ENCODE data around the gene HIF1AN. TPM values are rescaled to one million over a fixed set of nuclear protein-coding genes. Genes with fewer than 3 reads are reported as not detected.

Gene HIF1AN
- total and polyA plus RNA-seq, 7 donors: 15.6 to 116 (median 64.0) TPM

DNA sequence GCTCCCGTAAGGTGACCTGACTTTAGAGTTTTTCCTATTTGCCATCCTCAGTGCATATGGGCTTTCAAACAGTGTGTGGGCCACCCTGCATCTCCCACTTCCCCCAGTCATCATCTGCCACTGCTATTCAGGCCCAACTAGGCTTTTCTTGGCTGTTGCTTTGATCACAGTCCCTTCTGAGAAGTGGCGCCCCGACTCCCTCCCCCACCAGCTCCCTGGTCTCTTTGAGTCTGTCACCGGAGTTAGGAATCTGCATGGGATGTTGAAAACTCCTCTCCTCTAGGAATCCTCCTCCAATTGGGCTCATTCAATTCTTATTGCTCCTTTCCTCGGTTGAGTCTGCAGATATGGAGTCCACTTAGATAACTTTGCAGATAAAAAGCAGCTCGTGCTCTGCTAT, 32.1 kb downstream of the HIF1AN start:
- no peaks in the 10 kb centered on the region for H3K36me3 ChIP-seq (ENCODE audit: insufficient read depth in 1 of 2, low read depth in 1 of 2)
- no peak for DNase-seq
- no peak for ATAC-seq
- TF ChIP-seq, protein P1, sequence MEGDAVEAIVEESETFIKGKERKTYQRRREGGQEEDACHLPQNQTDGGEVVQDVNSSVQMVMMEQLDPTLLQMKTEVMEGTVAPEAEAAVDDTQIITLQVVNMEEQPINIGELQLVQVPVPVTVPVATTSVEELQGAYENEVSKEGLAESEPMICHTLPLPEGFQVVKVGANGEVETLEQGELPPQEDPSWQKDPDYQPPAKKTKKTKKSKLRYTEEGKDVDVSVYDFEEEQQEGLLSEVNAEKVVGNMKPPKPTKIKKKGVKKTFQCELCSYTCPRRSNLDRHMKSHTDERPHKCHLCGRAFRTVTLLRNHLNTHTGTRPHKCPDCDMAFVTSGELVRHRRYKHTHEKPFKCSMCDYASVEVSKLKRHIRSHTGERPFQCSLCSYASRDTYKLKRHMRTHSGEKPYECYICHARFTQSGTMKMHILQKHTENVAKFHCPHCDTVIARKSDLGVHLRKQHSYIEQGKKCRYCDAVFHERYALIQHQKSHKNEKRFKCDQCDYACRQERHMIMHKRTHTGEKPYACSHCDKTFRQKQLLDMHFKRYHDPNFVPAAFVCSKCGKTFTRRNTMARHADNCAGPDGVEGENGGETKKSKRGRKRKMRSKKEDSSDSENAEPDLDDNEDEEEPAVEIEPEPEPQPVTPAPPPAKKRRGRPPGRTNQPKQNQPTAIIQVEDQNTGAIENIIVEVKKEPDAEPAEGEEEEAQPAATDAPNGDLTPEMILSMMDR (IDR thresholded peaks at IDR 0.05): no peak
- WGBS, 3 donors: 21 to 23% (median 22%) methylated on average over 6 of the region's 6 CpGs
- intact Hi-C loops (cut with DNase I): loop anchor here (10.0 kb wide), 3 partner anchors 177 to 447 kb away; partner anchors contain the start of gene PAX2 (in 1 of the 2)
- H3K4me3 ChIP-seq: no peak overlapping the region
- peaks cover 0 to 90% (median 24%) of the 10 kb centered on the region in 3 donors for H3K27me3 ChIP-seq (ENCODE audit: insufficient read depth in 3 of 3, low read length in 2 of 3)
- no peak overlapping the region for H3K27ac ChIP-seq
- H3K9me3 ChIP-seq: no peaks in the 10 kb centered on the region
- H3K4me1 ChIP-seq: no peaks in the 10 kb centered on the region

DNA sequence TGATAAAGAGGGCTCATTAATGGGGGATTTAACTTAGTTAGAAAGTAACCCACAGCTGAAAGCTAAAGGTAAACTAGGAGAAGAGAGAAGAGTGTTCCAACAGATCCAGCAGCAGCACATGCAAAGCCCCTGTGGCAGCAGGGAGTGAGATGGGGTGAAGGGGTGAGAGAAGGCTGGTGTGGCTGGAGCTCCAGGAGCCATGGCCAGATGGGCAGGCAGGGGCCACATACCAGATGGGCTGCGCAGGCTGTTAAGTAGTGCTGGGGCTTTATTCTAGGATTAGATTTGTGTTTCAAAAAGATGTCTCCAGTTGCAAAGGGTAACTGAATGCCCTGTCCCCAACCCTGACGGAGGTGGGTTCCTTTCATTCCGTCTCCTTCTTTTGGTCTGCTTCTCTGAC, 33.2 kb downstream of the HIF1AN start:
- no peak for DNase-seq
- no peak for ATAC-seq
- intact Hi-C loops (cut with DNase I): loop anchor here (10.0 kb wide), 3 partner anchors 176 to 446 kb away; partner anchors contain the start of gene PAX2 (in 1 of the 2)
- Histone ChIP-seq H3K36me3 (ENCODE audit: insufficient read depth in 1 of 2, low read depth in 1 of 2) (no peaks in the 10 kb centered on the region), H3K27ac (no peak overlapping the region), H3K9me3 (no peaks in the 10 kb centered on the region), H3K27me3 (ENCODE audit: insufficient read depth in 3 of 3, low read length in 2 of 3) (peaks cover 0 to 91% (median 21%) of the 10 kb centered on the region in 3 donors), H3K4me1 (no peaks in the 10 kb centered on the region), H3K4me3 (no peak overlapping the region)
- 24 to 47% (median 29%) methylated on average over 3 of the region's 3 CpGs for WGBS, 3 donors
- TF ChIP-seq, protein P1 (IDR thresholded peaks at IDR 0.05): no peak

DNA sequence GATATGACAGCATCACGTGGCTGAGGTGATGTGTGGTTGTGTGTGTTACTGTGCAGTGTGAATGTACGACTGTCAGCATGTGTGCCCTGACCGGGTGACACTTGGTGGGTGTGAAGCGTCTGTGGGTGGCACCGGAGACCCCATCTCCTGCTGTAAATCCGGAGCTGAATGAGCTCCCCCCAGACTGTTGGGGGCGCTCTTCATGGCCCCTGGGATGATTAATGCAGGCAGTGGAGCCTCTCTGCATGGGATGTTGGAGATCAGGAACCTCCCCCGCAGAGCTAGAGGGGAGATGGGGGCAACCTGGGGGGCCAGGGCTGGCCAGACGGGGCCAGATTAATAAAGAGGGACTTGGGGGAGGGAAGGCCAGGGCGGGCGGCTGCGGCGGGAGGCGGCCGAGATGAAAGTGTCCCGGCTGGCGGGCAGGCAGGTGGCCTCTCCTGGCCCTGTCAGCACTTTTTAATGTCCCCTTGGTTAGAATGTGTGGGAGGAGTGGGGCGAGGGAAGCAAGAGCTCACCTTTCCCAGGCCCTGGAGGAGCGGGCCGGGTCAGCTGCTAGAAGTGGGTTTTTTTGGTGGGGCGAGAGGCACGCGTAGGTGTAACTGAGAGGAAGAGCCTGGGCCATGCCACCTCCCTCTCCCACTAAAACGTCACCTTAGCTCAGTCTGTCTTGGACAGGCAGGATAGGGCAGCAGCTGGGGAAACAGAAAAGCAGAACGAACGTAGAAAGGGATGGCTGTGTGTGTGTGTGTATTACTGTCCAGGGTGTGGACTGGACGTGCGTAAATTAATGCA, 34.1 kb downstream of the HIF1AN start:
- Histone ChIP-seq H3K9me3 (no peaks in the 10 kb centered on the region), H3K4me3 (no peak overlapping the region), H3K27me3 (ENCODE audit: insufficient read depth in 3 of 3, low read length in 2 of 3) (peaks cover 0 to 81% (median 19%) of the 10 kb centered on the region in 3 donors), H3K27ac (no peak overlapping the region), H3K4me1 (no peaks in the 10 kb centered on the region), H3K36me3 (ENCODE audit: insufficient read depth in 1 of 2, low read depth in 1 of 2) (no peaks in the 10 kb centered on the region)
- no peak for DNase-seq
- intact Hi-C loops (cut with DNase I): loop anchor here (10.0 kb wide), 3 partner anchors 175 to 445 kb away; partner anchors contain the start of gene PAX2 (in 1 of the 2)
- TF ChIP-seq, protein P1 (IDR thresholded peaks at IDR 0.05): no peak
- ATAC-seq: no peak
- WGBS, 3 donors: 16 to 17% (median 17%) methylated on average over 28 of the region's 28 CpGs

DNA sequence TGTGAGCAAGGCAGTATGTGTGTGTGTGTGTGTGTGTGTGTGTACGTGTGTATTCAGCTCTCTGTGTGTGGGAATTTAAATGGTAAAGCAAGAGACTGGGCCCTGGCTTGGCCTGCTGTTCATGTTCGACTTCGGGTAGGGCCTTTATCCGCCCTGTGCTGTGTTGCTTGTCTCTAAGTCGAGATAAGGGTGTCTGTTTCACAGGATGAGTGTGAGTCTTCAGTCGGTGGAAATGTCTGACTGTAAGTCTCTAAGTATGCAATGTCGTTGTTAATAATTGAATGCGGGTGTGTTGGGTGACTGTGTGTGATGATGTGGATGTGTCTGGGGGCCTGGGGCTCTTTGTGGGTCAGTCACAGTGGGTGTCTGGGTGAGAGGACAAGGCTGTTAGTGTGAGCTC, 34.8 kb downstream of the HIF1AN start:
- Histone ChIP-seq H3K27me3 (ENCODE audit: insufficient read depth in 3 of 3, low read length in 2 of 3) (peaks cover 0 to 80% (median 15%) of the 10 kb centered on the region in 3 donors), H3K4me1 (no peaks in the 10 kb centered on the region)
- ATAC-seq: no peak

More for the DNA sequence above, 34.8 kb downstream of the HIF1AN start:
- TF ChIP-seq, protein P1 (IDR thresholded peaks at IDR 0.05): no peak
- H3K27ac ChIP-seq: no peak overlapping the region
- no peak for DNase-seq
- H3K36me3 ChIP-seq (ENCODE audit: insufficient read depth in 1 of 2, low read depth in 1 of 2): no peaks in the 10 kb centered on the region
- H3K4me3 ChIP-seq: no peak overlapping the region
- WGBS, 3 donors: 55 to 72% (median 62%) methylated on average over 8 of the region's 8 CpGs
- intact Hi-C loops (cut with DNase I): no loop called here
- H3K9me3 ChIP-seq: no peaks in the 10 kb centered on the region
